Measurements from ENCODE around the gene WNK4.
"Not testable (repeated sequence)": the region's sequence is repeated elsewhere in the genome, so short reads cannot be mapped to it uniquely, and the experiment has no call there.

WNK4 gene

GRCh38 chr17:42769964-42770363 lies 10.4 kb upstream of the WNK4 start:
- not testable (repeated sequence) for DNase-seq

DNA sequence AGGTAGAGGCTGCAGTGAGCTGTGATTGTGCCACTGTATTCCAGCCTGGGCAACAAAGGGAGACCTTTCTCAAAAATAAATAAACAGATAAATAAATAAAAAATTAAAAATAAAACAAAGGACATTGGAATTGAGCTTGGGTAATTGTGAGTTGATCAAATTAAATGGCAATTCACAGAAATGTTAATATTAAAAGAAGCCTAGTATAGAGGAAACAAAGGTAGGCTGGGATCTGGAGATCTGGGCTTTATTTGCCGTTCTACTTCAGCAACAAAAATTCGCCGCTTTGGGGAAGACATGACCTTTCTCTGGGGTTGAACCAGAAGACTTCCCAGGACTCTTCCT lies 7.5 kb upstream of the WNK4 start:
- no peak for DNase-seq

DNA sequence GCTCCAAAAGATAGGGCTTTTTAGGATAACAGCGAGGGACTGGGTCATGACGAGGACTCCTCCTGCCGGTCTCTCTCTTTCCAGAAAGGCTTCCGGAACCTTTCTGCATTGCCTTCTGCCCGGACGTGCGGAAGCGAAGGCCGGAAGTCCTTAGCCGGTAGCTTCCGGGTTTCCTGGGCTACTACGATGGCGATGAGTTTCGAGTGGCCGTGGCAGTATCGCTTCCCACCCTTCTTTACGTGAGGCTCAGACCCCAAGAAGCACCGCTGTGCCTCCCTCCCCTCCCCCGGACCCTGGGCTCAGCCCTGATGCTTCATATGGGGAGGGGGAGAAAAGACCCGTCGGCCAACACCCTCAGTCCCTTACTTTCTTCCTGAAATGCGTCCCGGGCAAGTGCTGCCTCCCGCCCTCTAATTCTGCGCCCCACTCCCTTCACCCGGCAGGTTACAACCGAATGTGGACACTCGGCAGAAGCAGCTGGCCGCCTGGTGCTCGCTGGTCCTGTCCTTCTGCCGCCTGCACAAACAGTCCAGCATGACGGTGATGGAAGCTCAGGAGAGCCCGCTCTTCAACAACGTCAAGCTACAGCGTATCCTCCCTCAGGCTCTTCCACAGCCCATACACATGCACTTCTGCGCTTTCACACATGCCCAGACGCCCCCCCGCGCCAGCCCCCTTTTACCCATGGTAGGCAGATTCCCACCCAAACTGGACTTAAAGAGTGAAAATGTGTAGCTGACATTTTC lies 6.9 kb upstream of the WNK4 start, which contains the start of gene VPS25:
Gene VPS25, plus strand, starts transcription at position 160 of the 746 bp plus-strand sequence. Its CDS starts 27 bp downstream, at position 187.
- peak; percentile 4 to 87 (median 65) for DNase-seq

DNA sequence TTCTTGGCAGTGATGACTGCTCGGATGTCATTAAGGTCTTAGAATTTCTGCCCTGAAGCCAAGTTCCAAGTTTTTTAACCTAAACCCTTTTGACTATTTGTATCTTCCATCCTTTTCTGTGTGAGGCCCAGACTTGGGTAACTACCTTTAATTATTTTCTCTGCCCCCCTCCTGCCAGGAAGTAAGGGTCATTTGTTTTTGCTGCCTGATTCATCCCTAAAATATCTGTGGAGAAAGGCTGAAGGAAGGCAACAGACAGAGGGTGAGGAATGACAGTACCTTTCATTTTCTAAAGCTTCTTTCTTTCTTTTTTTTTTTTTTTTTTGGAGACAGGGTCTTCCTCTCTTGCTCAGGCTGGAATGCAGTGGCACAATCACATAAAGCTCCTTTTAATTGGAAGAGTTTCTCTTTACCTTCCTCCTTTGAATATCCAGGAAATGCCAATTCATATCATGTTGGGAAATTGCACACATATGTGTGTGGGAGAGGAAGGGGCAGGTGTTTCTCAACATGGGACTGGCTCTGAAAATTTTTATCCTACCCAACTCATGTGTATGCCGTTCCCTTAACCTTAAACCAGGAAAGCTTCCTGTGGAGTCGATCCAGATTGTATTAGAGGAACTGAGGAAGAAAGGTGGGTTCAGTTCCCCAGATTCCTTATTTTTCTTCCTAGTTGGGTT lies 6.2 kb upstream of the WNK4 start:
- DNase-seq = no peak

DNA sequence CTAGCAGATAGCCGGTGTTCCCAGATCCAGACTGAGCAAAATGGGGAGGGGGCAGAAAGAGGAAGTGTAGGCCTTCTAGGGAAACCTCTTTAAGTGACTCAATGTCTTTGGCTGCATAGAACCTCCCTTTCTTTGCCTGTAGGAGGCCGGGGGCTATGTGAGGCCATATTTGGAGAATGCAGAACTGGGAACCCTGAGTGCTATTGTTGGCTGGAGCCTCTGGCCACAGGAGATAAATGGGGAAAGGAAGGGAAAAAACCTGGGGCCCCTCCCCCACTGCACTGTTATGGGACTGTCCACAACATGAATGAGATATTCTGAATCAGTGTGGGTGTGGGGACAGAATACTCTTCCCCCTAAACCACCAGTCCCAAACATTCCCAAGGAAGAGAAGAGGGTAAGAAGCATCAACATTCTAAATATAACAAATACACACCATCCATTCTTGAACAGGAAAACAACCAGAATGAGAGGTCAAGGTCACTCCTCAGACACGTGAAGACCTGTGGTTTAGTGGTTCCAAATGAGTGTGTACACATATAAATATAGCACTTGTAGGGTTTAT lies 4.8 kb upstream of the WNK4 start:
- DNase-seq = no peak

DNA sequence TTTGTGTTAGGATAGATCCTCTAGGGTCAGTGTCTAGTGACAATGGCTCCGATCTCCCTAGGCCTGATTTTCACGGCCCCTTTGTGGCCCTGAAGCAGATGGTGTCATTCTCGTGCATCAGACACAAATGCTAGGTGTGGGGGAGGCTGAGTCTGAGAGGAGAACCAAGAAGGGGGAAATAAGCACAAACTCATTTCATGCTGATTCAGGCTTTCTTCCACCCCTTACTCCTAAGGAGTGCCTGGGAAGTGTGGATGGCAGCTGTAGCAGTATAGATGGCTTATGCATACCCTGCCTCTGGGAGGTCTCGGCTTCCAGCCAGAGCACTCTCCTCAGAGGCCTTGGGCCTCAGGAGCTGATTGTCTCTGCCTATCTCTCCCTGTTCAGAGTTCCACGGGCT lies 1.8 kb upstream of the WNK4 start:
- DNase-seq = no peak

DNA sequence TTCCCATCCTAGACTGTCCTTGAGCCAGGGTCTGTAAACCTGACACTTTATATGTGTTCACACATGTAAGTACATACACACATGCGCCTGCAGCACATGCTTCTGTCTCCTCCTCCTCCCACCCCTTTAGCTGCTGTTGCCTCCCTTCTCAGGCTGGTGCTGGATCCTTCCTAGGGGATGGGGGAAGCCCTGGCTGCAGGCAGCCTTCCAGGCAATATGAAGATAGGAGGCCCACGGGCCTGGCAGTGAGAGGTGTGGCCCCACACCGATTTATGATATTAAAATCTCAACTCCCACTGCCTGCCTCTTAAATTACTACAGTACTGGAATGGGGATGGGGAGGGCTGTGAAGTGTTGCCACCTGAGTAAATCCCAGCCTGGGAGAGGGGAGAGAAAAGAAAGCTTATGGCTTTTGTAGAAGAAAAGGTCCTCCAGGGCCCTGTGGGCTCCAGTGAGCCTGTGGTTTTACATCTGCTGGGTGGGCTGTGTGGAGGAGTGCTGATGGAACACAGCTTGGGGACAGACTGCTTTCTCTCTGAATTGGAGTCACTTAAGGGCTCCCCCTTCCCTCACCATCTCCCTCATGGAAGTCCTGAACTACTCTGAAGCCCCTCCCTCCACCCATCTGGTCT lies 990 bp upstream of the WNK4 start:
- no peak for DNase-seq

- no peak for DNase-seq
These were observed 635 bp downstream of the WNK4 start for GRCh38 chr17:42780851-42781638.

DNA sequence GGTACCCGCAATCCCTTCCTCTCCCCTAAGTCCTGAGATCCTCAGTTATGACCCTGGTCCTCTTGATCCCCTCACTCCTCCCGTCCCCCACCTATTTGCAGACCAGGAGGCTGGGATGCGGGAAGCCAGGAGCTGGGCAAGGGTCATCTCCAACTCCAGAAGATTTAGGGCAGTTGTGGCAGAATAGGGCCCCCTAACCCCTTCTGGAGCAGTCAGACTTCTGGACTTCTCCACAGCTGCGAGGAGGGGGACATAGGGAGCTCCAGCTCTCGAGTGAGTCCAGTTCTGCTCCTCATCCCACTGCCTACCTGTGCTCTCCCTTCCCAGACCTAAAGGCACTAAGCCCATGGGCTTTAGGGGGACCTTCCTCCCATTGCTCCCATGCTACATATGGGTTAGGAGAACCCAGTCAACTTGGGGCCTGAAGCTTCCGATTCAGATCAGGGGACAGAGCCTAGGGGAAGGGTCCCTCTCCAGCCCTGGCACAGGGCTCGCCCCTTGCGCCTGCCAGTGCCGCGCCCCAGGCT lies 1.3 kb downstream of the WNK4 start:
- DNase-seq = no peak

- DNase-seq = peak in 1 of 56 donors; percentile 18
These were observed 2.0 kb downstream of the WNK4 start for GRCh38 chr17:42782166-42783061.

- DNase-seq = no peak
These were observed 2.8 kb downstream of the WNK4 start for GRCh38 chr17:42783062-42783790.

DNA sequence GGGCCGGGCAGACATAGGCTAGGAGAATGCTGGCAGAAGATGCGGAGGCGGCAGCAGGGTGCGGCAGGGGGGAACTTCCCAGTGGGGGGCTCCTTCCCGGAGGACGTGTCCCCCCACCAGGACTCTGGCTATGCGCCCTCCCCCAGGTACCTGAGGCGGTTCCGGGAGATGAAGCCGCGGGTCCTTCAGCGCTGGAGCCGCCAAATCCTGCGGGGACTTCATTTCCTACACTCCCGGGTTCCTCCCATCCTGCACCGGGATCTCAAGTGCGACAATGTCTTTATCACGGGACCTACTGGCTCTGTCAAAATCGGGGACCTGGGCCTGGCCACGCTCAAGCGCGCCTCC lies 3.4 kb downstream of the WNK4 start:
- no peak for DNase-seq

DNA sequence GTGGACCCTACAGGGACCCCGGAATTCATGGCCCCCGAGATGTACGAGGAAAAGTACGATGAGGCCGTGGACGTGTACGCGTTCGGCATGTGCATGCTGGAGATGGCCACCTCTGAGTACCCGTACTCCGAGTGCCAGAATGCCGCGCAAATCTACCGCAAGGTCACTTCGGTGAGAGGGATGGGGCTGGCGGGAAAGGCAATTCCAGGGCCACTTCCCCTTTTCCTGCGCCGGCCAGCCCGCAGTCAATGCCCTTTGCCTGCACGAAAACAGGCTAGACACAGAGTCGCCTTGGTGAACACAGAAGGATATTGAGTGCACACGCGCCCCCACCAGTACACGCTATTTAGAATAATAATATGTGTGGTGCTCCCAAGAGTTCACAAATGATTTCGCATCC lies 4.0 kb downstream of the WNK4 start:
- no peak for DNase-seq

GRCh38 chr17:42784811-42785592 lies 4.6 kb downstream of the WNK4 start:
- DNase-seq = no peak

GRCh38 chr17:42787266-42787665 lies 6.9 kb downstream of the WNK4 start:
- no peak for DNase-seq

- no peak for DNase-seq
These were observed 11.5 kb downstream of the WNK4 start for GRCh38 chr17:42791948-42792347.

GRCh38 chr17:42792545-42792944 lies 12.1 kb downstream of the WNK4 start:
- no peak for DNase-seq

GRCh38 chr17:42795061-42795460 lies 14.7 kb downstream of the WNK4 start:
- DNase-seq = no peak

GRCh38 chr17:42795465-42795864 lies 15.1 kb downstream of the WNK4 start:
- no peak for DNase-seq

Measured in amygdala (tissue), 56 donors.